Superior temporal gyrus (tissue), 1 donor: ENCODE data around the gene CYP26C1.

Experiments used
- DNase-seq: peaks from one replicate; pipeline ENCODE4 v3.0.0-alpha.2; 2016; ENCODE audit errors: extremely low spot score

CYP26C1 gene

GRCh38 chr10:93064874-93065660, 4.5 kb downstream of the CYP26C1 start:
- DNase-seq, result no peak

- DNase-seq, result no peak
Observed at GRCh38 chr10:93065675-93066543, 5.3 kb downstream of the CYP26C1 start.

- DNase-seq, result no peak
Observed at GRCh38 chr10:93066544-93066913, 5.9 kb downstream of the CYP26C1 start.

- DNase-seq, result no peak
Observed at GRCh38 chr10:93067443-93068365, 7.1 kb downstream of the CYP26C1 start.

GRCh38 chr10:93068411-93069244, 8.0 kb downstream of the CYP26C1 start:
- no peak for DNase-seq

GRCh38 chr10:93069245-93069561, 8.6 kb downstream of the CYP26C1 start:
- no peak for DNase-seq

GRCh38 chr10:93070378-93071176, 10.0 kb downstream of the CYP26C1 start:
- DNase-seq, result no peak

GRCh38 chr10:93071177-93071472, 10.5 kb downstream of the CYP26C1 start:
- DNase-seq, result no peak

GRCh38 chr10:93071674-93072224, 11.2 kb downstream of the CYP26C1 start:
- no peak for DNase-seq

- DNase-seq, result no peak
Observed at GRCh38 chr10:93072225-93072712, 11.7 kb downstream of the CYP26C1 start.

GRCh38 chr10:93072713-93073538, 12.3 kb downstream of the CYP26C1 start:
- no peak for DNase-seq

GRCh38 chr10:93073539-93074146, 13.0 kb downstream of the CYP26C1 start, which contains the start of gene CYP26A1:
Gene CYP26A1, plus strand, starts transcription at chr10:93073893. Its CDS starts 42 bp downstream, at chr10:93073935.
- DNase-seq, result no peak

- no peak for DNase-seq
Observed at GRCh38 chr10:93074147-93074596, 13.6 kb downstream of the CYP26C1 start.

- DNase-seq, result no peak
Observed at GRCh38 chr10:93074597-93075368, 14.2 kb downstream of the CYP26C1 start.

- DNase-seq, result no peak
Observed at GRCh38 chr10:93075369-93076221, 15.0 kb downstream of the CYP26C1 start.

- DNase-seq, result no peak
Observed at GRCh38 chr10:93076871-93077270, 16.3 kb downstream of the CYP26C1 start.

GRCh38 chr10:93077860-93078337, 17.3 kb downstream of the CYP26C1 start:
- DNase-seq, result no peak
